Adipocyte (in vitro differentiated cells): ENCODE measurements around the gene KCNN3.
A peak's percentile ranks its signal among the peaks of the same experiment; 100 is the strongest.

Experiments used
- DNase-seq: peaks from one replicate; pipeline ENCODE4 v3.0.0-alpha.2; 2015; ENCODE audit warnings: low read depth
- H3K27me3 ChIP-seq: replicated peaks from 2 replicates; pipeline ENCODE4 v1.7.0; 2013; ENCODE audit warnings: mild to moderate bottlenecking, low read length, moderate library complexity; ENCODE audit not compliant: control insufficient read depth, insufficient read depth
- H3K36me3 ChIP-seq: 2 replicates; pipeline ENCODE4 v1.7.0; 2013; ENCODE audit warnings: low read length, mild to moderate bottlenecking, moderate library complexity; ENCODE audit not compliant: control insufficient read depth, insufficient read depth, severe bottlenecking
- H3K4me1 ChIP-seq: 2 replicates; pipeline ENCODE4 v1.7.0; 2013; ENCODE audit warnings: mild to moderate bottlenecking, low read length, moderate library complexity; ENCODE audit not compliant: control insufficient read depth, insufficient read depth
- H3K4me3 ChIP-seq: 2 replicates; pipeline ENCODE4 v1.7.0; 2013; ENCODE audit warnings: mild to moderate bottlenecking, low read length, moderate library complexity
- H3K9ac ChIP-seq: 2 replicates; pipeline ENCODE4 v1.7.0; 2013; ENCODE audit warnings: mild to moderate bottlenecking, low read length, moderate library complexity
- H3K9me3 ChIP-seq: 2 replicates; pipeline ENCODE4 v1.7.0; 2013; ENCODE audit warnings: mild to moderate bottlenecking, low read length, moderate library complexity; ENCODE audit not compliant: control insufficient read depth

KCNN3 gene

GRCh38 chr1:154896771-154897286 is 26.7 kb upstream of the KCNN3 start:
- no peak overlapping the region for H3K4me3 ChIP-seq

GRCh38 chr1:154895798-154896197 is 25.7 kb upstream of the KCNN3 start:
- peak; percentile 38 for DNase-seq
- Histone ChIP-seq H3K36me3 (no peaks in the 10 kb centered on the region), H3K4me1 (peaks cover 9% of the 10 kb centered on the region), H3K4me3 (no peak overlapping the region), H3K27me3 (peaks cover 7% of the 10 kb centered on the region), H3K9me3 (peaks cover 4% of the 10 kb centered on the region), H3K9ac (no peak overlapping the region)

More at GRCh38 chr1:154896771-154897286, 26.7 kb upstream of the KCNN3 start:
- no peak overlapping the region for H3K9ac ChIP-seq
- H3K9me3 ChIP-seq, result peaks cover 4% of the 10 kb centered on the region
- no peak for DNase-seq
- H3K27me3 ChIP-seq, result peaks cover 7% of the 10 kb centered on the region
- no peaks in the 10 kb centered on the region for H3K36me3 ChIP-seq
- H3K4me1 ChIP-seq, result peaks cover 9% of the 10 kb centered on the region

DNA sequence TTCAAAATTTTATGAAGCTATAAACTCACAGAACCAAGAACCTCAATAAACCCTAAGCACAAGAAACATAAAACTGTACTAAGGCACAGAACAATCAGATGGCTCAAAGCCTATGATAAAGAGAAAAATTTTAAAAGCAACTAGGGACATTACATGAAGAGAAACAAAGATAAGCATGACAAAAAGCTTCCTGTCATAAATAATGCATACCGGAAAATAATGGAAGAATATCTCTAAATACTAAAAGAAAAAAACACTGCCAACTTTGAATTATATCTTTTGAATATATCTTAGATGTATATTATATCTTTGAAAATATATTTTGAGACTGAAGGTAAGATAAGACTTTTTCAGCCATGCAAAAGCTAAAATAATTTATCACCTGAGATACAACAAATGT is 21.4 kb upstream of the KCNN3 start:
- H3K9ac ChIP-seq, result no peak overlapping the region
- peaks cover 24% of the 10 kb centered on the region for H3K27me3 ChIP-seq
- H3K4me3 ChIP-seq, result no peak overlapping the region
- H3K9me3 ChIP-seq, result peaks cover 4% of the 10 kb centered on the region
- DNase-seq, result no peak
- H3K36me3 ChIP-seq, result no peaks in the 10 kb centered on the region
- H3K4me1 ChIP-seq, result peaks cover 9% of the 10 kb centered on the region

GRCh38 chr1:154888757-154889156 is 18.7 kb upstream of the KCNN3 start:
- DNase-seq, result no peak
- Histone ChIP-seq H3K9ac (no peak overlapping the region), H3K9me3 (peaks cover 4% of the 10 kb centered on the region), H3K36me3 (no peaks in the 10 kb centered on the region), H3K4me3 (no peak overlapping the region), H3K4me1 (no peaks in the 10 kb centered on the region), H3K27me3 (peaks cover 40% of the 10 kb centered on the region)

DNA sequence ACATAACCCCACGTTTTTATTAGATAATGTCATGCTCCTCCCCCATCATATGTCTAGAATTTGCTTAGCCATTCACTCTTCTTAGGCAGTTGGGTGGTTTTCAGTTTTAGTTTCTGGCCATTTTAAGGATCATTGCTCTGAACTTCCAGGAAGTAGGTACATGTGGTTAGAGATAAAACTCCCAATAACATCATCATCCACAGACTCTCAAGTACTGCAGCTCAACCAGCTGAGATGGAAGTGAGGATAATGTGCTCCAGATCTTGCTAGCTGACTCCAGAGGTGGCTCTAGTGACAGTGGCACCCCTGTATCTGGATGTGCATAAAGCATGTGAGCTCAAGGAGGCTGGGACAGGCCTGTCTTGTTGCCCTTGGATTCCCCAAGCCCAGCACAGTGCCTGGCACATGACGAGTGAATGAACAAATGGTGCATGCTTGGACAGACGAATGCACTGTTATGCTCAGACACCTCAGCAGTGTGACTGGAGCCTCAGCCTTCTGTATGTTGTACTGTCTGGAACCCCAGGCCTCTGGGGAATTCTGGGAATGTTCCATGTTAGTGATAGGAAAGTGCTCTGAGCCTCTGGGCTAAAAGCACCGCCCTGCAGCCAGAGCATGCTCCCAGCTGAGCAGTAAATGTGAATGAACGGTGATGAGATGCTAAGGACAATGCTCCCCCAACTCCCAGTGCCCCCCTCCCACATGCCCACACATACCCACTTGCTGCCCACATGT is 16.4 kb upstream of the KCNN3 start:
- Histone ChIP-seq H3K9ac (no peak overlapping the region), H3K9me3 (no peaks in the 10 kb centered on the region), H3K4me3 (no peak overlapping the region), H3K4me1 (no peaks in the 10 kb centered on the region), H3K36me3 (no peaks in the 10 kb centered on the region), H3K27me3 (peaks cover 41% of the 10 kb centered on the region)
- DNase-seq, result no peak

GRCh38 chr1:154884869-154885701 is 15.0 kb upstream of the KCNN3 start:
- Histone ChIP-seq H3K9ac (no peak overlapping the region), H3K4me3 (no peak overlapping the region), H3K27me3 (peaks cover 41% of the 10 kb centered on the region), H3K36me3 (no peaks in the 10 kb centered on the region), H3K9me3 (no peaks in the 10 kb centered on the region), H3K4me1 (no peaks in the 10 kb centered on the region)
- no peak for DNase-seq

DNA sequence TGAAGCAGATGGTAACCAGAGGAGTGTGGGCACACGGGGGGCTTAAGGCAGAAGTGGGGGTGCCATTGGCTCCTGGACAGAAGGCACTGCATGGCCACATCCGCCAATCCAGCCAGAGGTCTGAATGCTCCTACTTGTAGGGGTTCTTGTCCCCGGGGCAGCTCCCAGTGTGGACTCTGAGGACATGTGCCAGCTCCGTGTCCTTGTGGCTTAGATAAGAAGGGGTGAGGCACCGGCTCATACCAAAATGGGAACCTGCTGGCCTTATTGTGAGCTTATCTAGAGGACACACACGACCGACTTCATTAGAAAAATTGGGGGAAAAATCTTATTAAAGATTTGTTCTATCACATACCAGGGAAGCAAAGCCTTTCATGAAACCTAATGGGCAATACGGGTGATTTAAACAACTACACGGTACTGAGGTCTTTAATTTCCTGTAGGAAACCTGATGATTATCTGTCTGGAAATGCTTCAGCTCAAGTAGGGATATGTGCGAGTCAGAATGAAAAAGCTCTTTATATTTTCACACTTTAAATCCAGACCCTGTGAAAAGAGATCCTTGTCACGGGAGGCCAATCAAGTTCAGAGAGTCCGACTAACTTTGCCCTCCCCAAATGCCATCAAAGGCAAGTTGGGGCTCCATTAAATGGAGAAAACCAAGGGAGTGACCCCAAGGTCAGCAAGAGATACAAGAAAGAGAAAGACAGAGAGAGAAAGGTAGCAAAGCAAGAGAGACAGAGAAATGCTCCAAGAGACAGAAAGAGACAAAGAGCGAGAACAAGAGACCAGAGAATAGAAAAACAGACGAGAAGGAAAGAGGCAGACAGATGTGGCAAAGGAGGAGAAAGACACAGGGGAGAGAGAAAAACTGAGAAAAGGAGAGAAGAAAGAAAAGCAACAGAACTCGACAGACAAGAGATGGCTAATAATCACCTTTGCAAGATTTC is 14.1 kb upstream of the KCNN3 start:
- Histone ChIP-seq H3K9ac (no peak overlapping the region), H3K27me3 (peaks cover 44% of the 10 kb centered on the region), H3K4me1 (no peaks in the 10 kb centered on the region), H3K9me3 (no peaks in the 10 kb centered on the region), H3K4me3 (no peak overlapping the region), H3K36me3 (no peaks in the 10 kb centered on the region)
- DNase-seq, result no peak

- Histone ChIP-seq H3K36me3 (no peaks in the 10 kb centered on the region), H3K4me3 (no peak overlapping the region), H3K9me3 (no peaks in the 10 kb centered on the region), H3K9ac (no peak overlapping the region), H3K4me1 (peaks cover 3% of the 10 kb centered on the region), H3K27me3 (peaks cover 34% of the 10 kb centered on the region)
- no peak for DNase-seq
Measured at GRCh38 chr1:154881820-154882535, 11.9 kb upstream of the KCNN3 start.

GRCh38 chr1:154880671-154881070 is 10.6 kb upstream of the KCNN3 start:
- H3K9ac ChIP-seq, result no peak overlapping the region
- H3K4me1 ChIP-seq, result peaks cover 6% of the 10 kb centered on the region
- H3K4me3 ChIP-seq, result no peak overlapping the region
- peaks cover 39% of the 10 kb centered on the region for H3K27me3 ChIP-seq
- no peak for DNase-seq
- no peaks in the 10 kb centered on the region for H3K36me3 ChIP-seq
- no peaks in the 10 kb centered on the region for H3K9me3 ChIP-seq

DNA sequence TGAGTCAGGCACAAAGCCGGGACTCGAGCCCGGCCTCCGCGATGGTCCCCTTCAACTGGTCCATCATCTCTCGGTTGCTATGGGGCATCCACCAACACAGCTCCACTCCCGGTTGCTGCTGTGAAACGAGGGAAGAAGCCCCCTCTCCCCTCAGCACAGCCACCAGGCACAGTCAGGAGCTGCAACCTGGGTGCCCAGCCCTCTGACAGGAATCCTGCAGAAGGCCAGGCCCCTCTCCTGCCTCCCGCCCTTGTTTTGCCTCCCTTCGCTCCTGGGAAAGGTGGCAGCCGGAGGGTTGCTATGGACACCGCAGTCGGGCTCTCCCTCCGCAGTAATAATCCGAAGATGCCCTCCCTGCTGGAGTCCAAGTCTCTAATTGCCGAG is 8.9 kb upstream of the KCNN3 start:
- Histone ChIP-seq H3K36me3 (no peaks in the 10 kb centered on the region), H3K4me1 (peaks cover 6% of the 10 kb centered on the region), H3K9me3 (no peaks in the 10 kb centered on the region), H3K4me3 (no peak overlapping the region), H3K27me3 (peaks cover 35% of the 10 kb centered on the region), H3K9ac (no peak overlapping the region)
- no peak for DNase-seq
